Breast epithelium (tissue), 3 donors: Measurements from ENCODE around the gene LMTK2.

Experiments
- POLR2A ChIP-seq: fragments of 450-650 bp; IDR thresholded peaks from one replicate; pipeline ENCODE4 v1.6.1; 2016; ENCODE audit warnings: antibody characterized with exemption, mild to moderate bottlenecking, moderate library complexity
- POLR2AphosphoS5 ChIP-seq, 3 donors: sonication (generic); formaldehyde crosslinking; IDR thresholded peaks; one replicate each; pipeline ENCODE4 v1.6.1; 2017; ENCODE audit warnings: antibody characterized with exemption in 3 of 3

- no peak for TF ChIP-seq POLR2A
- TF ChIP-seq POLR2AphosphoS5 (IDR thresholded peaks at IDR 0.05): no peak
These were observed 144.1 kb downstream of the LMTK2 start for GRCh38 chr7:98250789-98251188.
